Activated T-cell treated with anti-CD3 and anti-CD28 coated beads for 1 hour (primary cell): ENCODE data around the gene CD24.

Experiments used
- DNase-seq: peaks from one replicate; pipeline ENCODE4 v3.0.0-alpha.2; 2020; ENCODE audit warnings: low read depth

The CD24 gene

DNA sequence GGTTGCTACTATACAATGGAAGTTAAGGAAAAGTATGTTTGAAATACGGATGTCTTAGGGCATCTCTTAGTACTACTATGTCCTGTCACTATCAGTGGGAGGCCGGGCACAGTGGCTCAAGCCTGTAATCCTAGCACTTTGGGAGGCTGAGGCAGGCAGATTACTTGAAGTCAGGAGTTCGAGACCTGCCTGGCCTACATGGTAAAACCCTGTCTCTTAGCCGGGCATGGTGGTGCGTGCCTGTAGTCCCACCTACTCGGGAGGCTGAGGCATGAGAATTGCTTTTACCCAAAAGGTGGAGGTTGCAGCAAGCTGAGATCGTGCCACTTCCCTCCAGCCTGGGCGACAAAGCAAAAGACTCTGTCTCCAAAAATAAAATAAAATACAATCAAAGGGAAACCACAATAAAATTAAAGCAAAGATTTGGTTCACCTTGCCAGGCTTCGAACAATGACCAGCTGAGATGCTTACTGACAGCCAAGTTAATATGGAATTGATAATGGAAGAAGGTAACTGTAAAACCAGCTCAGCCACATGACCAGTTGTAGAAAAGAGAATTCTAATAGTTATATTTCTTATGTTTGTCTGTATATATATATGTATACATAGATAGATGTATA lies 6.5 kb downstream of the CD24 start:
- DNase-seq = no peak

DNA sequence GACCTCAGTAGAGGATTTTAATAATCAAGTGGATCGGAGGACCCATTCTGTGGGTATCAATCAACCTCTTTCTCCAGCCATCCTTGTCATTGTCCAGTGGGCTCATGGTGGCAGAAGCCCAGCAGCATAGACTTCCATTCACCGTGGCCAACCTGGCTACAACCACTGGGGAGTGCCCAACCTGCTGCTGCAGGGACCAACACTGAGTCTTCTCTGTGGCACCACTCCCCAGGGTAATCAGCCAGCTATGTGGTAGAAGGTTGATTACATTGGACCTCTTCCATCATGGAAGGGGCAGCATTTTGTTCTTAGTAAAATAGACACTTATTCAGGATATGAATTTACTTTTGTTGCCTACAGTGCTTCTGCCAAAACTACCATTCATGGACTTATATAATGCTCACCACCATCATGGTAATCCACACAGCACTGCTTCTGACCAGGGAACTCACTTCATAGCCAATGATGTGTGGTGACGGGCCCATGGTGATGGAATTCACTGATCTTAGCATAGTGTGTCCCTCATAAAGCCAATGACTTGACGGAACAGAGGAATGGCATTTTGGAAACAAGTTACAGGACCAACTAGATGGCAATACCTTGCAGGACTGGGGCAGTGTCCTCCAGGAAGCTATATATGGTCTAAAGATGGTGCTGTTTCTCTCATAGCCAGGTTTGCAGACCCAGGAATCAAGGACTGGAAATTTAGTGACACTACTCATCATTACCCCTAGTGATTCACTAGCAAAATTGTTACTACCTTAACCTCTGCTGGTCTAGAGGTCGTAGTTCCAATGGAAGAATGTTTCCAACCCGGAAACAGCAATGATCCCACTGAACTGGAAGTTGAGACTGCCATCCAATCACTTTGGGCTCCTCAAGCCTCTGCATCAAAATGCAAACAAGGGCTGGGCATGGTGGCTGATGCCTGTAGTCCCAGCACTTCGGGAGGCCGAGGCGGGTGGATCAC lies 7.6 kb downstream of the CD24 start:
- DNase-seq = no peak

DNA sequence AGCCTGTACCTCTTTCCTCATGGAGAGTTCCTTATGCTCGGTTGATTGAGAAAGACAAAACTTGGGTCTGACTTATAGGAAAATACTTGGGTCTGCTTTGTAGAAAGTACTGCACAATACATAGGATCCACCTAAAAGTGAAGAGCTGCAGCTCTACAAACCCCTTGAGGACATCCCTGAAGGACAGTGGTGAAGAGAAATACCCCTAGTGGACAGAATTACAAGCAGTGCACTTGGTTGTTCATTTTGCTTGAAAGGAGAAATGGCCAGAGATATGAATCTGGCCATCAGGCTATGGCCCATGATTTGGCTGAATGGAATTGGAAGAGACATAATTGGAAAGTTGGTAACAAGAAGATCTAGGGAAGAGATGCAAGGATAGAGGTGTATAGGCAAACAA lies 8.3 kb downstream of the CD24 start:
- no peak for DNase-seq

DNA sequence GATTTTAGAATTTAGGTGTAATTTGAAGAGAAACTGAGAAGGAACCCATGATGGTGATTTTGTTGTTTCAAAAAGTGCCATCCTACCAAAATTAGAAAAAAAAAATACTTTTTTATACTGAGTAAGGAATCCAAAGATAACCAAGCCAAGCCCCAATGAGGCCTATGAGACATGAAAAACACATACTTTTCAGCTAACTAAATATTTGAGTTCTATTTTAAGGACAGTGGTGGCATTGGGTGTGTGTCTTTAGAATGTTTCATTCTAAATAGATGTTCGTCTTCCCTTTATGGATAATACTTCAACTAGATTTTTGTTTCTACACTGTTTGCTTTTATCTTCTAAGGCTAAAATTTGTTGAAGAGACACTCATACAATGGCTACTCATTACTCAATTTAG lies 9.6 kb downstream of the CD24 start:
- DNase-seq = no peak

DNA sequence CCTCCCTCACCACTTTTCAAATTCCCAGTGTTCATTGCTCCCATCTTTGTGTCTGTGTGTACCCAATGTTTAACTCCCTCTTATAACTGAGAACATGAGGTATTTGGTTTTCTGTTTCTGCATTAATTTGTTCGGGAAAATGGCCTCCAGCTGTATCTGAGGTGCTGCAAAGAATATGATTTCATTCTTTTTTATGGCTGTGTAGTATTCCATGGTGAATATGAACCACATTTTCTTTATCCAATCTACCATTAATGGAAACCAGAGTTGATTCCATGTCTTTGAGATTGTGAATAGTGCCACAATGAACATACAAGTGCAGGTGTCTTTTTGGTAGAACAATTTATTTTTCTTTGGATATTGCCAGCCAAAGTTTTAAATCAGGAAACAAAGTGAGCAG lies 10.4 kb downstream of the CD24 start:
- no peak for DNase-seq

DNA sequence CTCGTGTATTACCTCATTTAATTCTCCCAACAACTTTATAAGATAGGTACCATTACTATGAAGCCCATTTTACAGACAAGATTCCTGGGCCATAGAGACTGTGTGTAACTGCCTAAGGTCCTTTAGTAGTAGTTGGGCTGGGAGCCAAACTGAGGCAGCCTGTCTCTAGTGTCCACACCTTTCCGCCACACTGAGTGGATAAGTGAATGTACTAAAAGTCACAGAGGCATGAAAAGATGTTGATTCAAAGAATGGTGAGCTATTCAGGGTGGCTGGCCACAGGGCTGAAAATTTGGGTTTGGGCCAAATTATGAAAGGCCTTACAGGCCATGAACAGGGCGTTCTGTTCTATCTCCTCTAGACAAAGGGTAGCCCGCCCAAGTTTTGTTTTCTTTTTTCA lies 11.0 kb downstream of the CD24 start:
- DNase-seq = no peak

DNA sequence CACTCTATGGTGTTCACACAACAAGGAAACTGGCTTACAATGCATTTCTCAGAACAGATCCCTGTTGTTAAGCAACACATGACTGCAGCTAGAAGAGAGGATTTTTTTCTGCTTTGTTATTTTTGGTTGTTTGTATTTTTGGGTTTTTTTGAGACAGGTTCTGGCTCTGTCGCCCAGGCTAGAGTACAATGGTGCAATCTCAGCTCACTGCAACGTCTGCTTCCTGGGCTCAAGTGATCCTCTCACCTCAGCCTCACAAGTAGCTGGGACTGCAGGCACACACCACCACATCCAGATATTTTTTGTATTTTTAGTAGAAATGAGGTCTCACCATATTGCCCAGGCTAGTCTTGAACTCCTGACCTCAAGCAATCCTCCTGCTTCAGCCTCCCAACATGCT lies 12.7 kb downstream of the CD24 start:
- no peak for DNase-seq

DNA sequence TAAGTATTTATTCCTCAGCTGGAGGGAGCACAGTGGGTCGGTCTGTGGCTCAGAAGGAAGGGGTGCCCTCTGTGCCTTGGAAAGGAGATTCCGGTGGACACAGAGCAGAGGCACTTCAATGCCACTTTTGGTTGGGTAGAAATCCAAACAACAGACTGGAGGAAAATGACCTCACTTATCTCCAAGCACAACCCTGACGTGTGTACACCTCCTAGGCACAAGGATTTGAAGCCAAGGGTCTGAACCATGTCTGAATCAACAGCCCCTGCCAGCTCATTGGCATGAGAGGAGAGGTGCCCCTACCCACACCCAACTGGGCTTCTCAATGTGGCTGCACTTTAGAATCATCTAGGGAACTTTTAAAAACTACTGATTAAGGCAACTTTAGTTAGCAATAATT lies 13.4 kb downstream of the CD24 start:
- DNase-seq = no peak

DNA sequence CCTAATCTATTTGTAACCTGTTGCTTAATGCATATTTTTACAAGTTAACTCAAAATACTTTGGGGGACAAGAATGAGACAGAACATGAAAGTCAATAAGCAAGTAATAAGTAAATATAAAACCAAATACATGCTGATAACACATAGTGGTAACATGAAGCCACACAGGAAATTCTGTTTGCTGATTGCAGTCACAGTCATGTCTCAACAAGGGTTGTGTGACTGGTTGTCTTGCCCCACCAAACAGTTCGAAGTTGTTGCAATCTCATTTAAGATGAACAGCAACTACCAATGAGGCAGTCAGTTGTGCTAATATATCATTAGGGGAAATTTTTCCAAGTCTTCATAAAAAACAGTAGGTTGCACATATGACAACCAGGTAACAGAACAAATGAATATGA lies 14.5 kb downstream of the CD24 start:
- no peak for DNase-seq

DNA sequence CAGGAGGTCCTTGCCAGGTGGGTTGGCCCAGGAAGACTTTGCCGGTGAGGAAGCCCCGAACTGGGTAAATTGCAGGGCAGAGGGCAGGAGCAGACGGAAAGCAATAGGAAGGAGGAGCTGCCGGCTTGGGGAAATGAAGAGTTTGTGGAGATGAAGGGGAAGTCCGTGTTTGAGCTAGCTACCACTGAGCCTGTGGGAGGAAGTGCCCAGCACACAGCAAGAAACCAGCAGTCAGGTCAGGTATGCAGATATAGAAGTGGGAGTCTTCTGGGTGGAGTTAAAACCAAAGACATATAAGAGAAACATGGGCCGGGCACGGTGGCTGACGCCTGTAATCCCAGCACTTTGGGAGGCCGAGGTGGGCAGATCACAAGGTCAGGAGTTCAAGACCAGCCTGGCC lies 34.7 kb downstream of the CD24 start:
- DNase-seq = no peak

DNA sequence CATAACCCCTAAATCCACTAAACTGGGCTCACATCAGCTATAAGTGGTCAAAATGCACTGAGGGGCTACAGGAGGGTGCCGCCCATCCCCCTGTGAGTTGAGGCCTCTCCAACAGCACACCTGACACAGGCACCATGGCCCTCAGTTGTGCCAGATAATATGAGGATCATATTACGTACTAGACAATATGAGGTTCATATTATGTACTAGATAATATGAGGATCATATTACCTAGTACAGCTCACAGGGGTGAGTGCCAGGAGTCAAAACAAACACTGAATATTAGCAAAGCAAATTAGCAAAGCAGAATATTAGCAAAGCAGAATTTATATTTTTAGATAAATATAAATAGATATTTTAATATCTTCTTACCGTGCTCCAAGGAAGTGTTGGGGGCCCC lies 35.3 kb downstream of the CD24 start:
- no peak for DNase-seq

DNA sequence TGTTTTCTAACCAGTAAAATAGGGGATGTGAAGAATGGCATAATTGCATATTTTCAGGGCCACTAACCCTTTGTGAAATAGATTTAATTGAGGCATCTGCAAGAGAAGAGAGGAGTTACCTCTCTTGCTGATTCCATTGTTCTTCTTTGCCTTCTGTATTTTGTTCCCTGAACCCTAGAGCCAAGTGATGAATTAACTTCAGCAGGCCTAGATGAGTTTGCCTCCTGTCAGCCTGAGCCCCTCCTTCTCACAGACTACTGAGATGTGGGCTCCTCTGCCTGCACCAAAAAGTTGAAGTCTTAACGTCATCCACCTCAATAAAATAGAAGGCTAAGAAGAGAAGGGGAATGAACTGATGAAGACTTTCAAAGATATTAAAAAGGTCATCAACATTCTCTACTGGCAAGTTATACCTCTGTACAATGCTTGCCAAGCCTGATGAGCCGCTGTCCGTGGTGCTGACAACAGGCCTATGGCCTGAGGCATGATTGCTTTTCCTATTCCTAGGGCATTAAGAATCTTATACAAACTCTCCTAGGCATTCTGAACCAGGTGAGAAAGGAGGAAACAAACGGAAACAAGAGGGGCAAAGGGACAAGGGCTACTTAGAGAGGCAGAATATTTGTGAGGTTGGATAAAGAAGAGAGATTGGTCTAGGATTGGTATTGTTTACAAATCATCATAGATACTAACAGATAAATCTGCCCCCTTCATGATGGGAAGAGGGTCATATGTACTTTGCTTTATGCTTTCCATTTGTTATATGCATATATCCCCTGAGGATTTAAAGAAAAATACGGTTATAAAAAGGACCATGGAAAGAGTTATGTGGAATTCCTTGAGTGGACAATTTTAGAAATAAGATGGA lies 46.8 kb downstream of the CD24 start:
- no peak for DNase-seq

DNA sequence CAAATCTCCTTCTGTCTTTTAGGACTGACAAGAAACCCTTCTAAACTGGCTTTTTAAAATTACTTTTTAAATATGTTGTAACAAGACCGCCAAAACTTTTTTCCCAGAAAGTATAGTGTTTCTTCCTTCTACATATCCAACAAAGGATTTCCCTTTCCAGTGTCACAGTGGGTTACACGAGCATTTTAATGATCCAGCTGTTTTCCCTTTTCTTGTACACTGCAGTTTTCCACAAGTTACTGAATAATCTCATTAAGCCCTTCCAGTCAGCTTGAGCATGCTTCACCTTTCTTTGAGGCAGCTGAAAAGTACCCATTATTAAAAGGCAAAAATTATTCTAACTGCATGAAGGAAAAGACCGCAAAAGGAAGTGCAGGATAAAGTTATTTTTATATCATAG lies 48.6 kb downstream of the CD24 start:
- DNase-seq = no peak

DNA sequence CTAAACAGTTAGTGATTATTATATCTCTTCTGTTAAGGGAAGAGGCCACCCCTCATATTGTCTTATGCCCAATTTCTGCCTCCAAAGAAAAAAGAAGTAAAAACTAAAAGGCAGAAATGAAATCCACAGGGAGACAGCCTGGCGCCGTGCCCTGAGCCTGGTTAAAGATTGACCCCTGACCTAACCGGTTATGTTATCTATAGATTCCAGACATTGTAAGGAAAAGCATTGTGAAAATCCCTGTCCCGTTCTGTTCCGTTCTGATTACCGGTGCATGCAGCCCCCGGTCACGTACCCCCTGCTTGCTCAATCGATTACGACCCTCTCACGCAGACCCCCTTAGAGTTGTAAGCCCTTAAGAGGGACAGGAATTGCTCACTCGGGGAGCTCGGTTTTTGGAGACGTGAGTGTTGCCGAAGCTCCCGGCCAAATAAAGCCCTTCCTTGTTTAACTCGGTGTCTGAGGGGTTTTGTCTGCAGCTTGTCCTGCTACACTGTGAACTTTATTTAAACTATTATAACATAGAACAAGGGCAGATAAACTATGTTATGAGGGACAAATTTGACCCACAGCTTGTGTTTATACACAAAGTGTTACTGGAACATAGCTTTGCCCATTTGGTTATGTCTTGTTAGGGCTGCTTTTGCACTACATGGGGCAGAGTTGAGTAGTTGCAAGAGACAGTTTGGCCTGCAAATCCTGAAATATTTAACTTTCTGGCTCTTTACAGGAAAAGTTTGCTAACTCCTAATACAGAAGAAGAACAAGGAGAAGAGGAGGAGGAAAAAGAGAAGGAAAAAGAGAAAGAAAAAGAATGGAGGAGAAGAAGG lies 49.6 kb downstream of the CD24 start:
- DNase-seq = no peak

DNA sequence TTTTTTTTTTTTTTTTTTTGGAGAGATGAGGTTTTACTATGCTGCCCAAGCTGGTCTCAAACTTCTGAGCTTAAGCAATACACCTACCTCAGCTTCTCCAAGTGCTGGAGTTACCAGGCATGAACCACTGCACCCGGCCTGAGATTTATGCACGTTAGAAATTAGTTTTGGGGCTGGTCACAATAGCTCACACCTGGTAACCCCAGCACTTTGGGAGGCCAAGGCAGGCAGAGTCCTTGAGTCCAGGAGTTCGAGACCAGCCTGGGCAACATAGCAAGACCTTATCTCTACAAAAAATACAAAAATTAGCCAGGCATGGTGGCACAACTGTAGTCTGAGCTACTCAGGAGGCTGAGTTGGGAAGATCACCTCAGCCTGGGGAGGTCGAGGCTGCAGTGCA lies 51.9 kb downstream of the CD24 start:
- no peak for DNase-seq
